Neuronal stem cell (in vitro differentiated cells): ENCODE measurements around the gene TBC1D5.
"Not testable (repeated sequence)": the region's sequence is repeated elsewhere in the genome, so short reads cannot be mapped to it uniquely, and the experiment has no call there.

Experiments used
- DNase-seq: peaks from one replicate; pipeline ENCODE4 v3.0.0-alpha.2; 2013; ENCODE audit warnings: low spot score
- H2AFZ ChIP-seq: one replicate; pipeline ENCODE4 v1.6.1; 2013; ENCODE audit warnings: mild to moderate bottlenecking, low read length, inconsistent platforms
- H2AK5ac ChIP-seq: 2 replicates; pipeline ENCODE4 v1.6.1; 2013; ENCODE audit warnings: low read depth, mild to moderate bottlenecking, inconsistent platforms, low read length, moderate library complexity, mixed read lengths
- H2BK120ac ChIP-seq: 2 replicates; pipeline ENCODE4 v1.6.1; 2013; ENCODE audit warnings: low read depth, mild to moderate bottlenecking, inconsistent platforms, low read length, moderate library complexity, mixed read lengths
- H2BK12ac ChIP-seq: one replicate; pipeline ENCODE4 v1.6.1; 2013; ENCODE audit warnings: low read length, inconsistent platforms
- H2BK15ac ChIP-seq: 2 replicates; pipeline ENCODE4 v1.6.1; 2013; ENCODE audit warnings: mild to moderate bottlenecking, low read length, inconsistent platforms, mixed read lengths
- H2BK5ac ChIP-seq: one replicate; pipeline ENCODE4 v1.6.1; 2013; ENCODE audit warnings: inconsistent platforms, mild to moderate bottlenecking, low read length, moderate library complexity
- H3K14ac ChIP-seq: one replicate; pipeline ENCODE4 v1.6.1; 2013; ENCODE audit warnings: low read length, inconsistent platforms
- H3K18ac ChIP-seq: 2 replicates; pipeline ENCODE4 v1.6.1; 2013; ENCODE audit warnings: low read length, inconsistent platforms
- H3K23ac ChIP-seq: 2 replicates; pipeline ENCODE4 v1.6.1; 2013; ENCODE audit warnings: low read depth, mild to moderate bottlenecking, mixed read lengths, low read length, inconsistent platforms; ENCODE audit not compliant: poor library complexity
- H3K27ac ChIP-seq: replicated peaks from 3 replicates; pipeline ENCODE4 v1.5.1; 2013; ENCODE audit warnings: low read length, inconsistent platforms
- H3K27me3 ChIP-seq, 3 experiments: 2 replicates each; pipeline ENCODE4 v1.6.1; 2013; ENCODE audit warnings: low read length in 3 of 3, mild to moderate bottlenecking in 2 of 3, inconsistent platforms in 1 of 3, low read depth in 1 of 3, mixed read lengths in 1 of 3, moderate library complexity in 1 of 3; ENCODE audit not compliant: control insufficient read depth in 3 of 3, insufficient read depth in 3 of 3
- H3K36me3 ChIP-seq, 2 donors: replicated peaks in 1 of 2; 2 replicates each; pipeline ENCODE4 v1.6.1; 2013; ENCODE audit warnings: low read length in 2 of 2; ENCODE audit not compliant: control insufficient read depth in 2 of 2, insufficient read depth in 2 of 2
- H3K4ac ChIP-seq: 2 replicates; pipeline ENCODE4 v1.6.1; 2013; ENCODE audit warnings: inconsistent platforms, mild to moderate bottlenecking, low read length, moderate library complexity
- H3K4me1 ChIP-seq, 2 donors: 1 replicate in 1 of 2; 2 replicates in 1 of 2; pipeline ENCODE4 v1.6.1; 2013; ENCODE audit warnings: low read length in 2 of 2, low read depth in 1 of 2; ENCODE audit not compliant: control insufficient read depth in 2 of 2, insufficient read depth in 1 of 2
- H3K4me2 ChIP-seq: one replicate; pipeline ENCODE4 v1.6.1; 2013; ENCODE audit warnings: mild to moderate bottlenecking, low read length, inconsistent platforms; ENCODE audit not compliant: insufficient read depth, poor library complexity, severe bottlenecking
- H3K4me3 ChIP-seq, 2 donors: 2 replicates each; pipeline ENCODE4 v1.5.1; 2013; ENCODE audit warnings: low read length in 2 of 2, mild to moderate bottlenecking in 2 of 2, inconsistent platforms in 1 of 2, moderate library complexity in 1 of 2
- H3K79me1 ChIP-seq: one replicate; pipeline ENCODE4 v1.6.1; 2013; ENCODE audit warnings: low read depth, mild to moderate bottlenecking, inconsistent platforms, low read length, moderate library complexity
- H3K9ac ChIP-seq: one replicate; pipeline ENCODE4 v1.6.1; 2013; ENCODE audit warnings: mild to moderate bottlenecking, low read depth, low read length, inconsistent platforms; ENCODE audit not compliant: poor library complexity
- H3K9me3 ChIP-seq, 2 donors: replicated peaks in 1 of 2; 2 replicates each; pipeline versions ENCODE3 to v1.6.1; 2013; ENCODE audit warnings: low read length in 2 of 2, mild to moderate bottlenecking in 2 of 2, inconsistent platforms in 1 of 2, low read depth in 1 of 2, mixed read lengths in 1 of 2, moderate library complexity in 1 of 2; ENCODE audit not compliant: control insufficient read depth in 2 of 2, insufficient read depth in 1 of 2
- H4K8ac ChIP-seq: one replicate; pipeline ENCODE4 v1.6.1; 2013; ENCODE audit warnings: low read depth, mild to moderate bottlenecking, inconsistent platforms, low read length, moderate library complexity
- H4K91ac ChIP-seq: one replicate; pipeline ENCODE4 v1.6.1; 2013; ENCODE audit warnings: low read length, low read depth, mild to moderate bottlenecking, inconsistent platforms; ENCODE audit not compliant: poor library complexity
- WGBS, 2 donors: extraction: QIAGEN DNeasy Blood & Tissue Kit; methylation state at CpG; one replicate each; pipeline ENCODE4 v1.1.7; 2013; ENCODE audit warnings: missing lambda C conversion rate in 2 of 2, mixed read lengths in 1 of 2; ENCODE audit not compliant: insufficient read length in 2 of 2, insufficient replicate concordance in 1 of 2; ENCODE audit errors: extremely low coverage in 2 of 2; 5-methylcytosine and 5-hydroxymethylcytosine counted together

The TBC1D5 gene

DNA sequence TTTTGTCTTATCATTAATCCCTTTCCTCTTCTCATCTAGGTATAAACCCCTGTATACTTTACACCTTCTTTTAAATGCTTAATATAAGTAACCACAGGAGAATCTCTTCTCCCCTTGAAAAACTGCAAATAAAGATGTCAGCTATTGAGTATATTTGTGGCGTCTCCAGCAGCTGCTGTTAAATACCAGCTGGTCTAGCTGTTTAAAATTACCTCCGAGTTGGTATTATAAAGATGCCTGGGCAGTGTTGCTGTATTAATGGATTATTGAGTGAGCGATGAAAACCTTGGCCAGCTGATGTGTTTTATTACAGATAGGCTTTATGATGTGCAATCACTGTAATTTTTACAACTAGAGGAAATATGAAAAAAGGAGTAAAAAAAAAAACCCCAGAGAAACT is 388.1 kb downstream of the TBC1D5 start:
- H3K4me3 ChIP-seq: no peak overlapping the region
- H3K23ac ChIP-seq: no peak overlapping the region
- no peak overlapping the region for H3K18ac ChIP-seq
- no peak overlapping the region for H2AFZ ChIP-seq
- no peak overlapping the region for H4K8ac ChIP-seq
- no peak overlapping the region for H3K9ac ChIP-seq
- no peaks in the 10 kb centered on the region for H3K27me3 ChIP-seq
- no peak overlapping the region for H3K4me2 ChIP-seq
- no peak overlapping the region for H2AK5ac ChIP-seq
- no peak overlapping the region for H4K91ac ChIP-seq
- H2BK5ac ChIP-seq: no peak overlapping the region
- H3K4me1 ChIP-seq: peaks cover 2 to 4% of the 10 kb centered on the region in 2 donors
- H3K36me3 ChIP-seq: no peaks in the 10 kb centered on the region
- H3K27ac ChIP-seq: no peak overlapping the region
- no peak overlapping the region for H3K4ac ChIP-seq
- WGBS, 2 donors: no CpG with 5 or more reads among the region's 3 CpGs
- H3K79me1 ChIP-seq: no peaks in the 10 kb centered on the region
- H2BK12ac ChIP-seq: no peak overlapping the region
- DNase-seq: no peak
- no peak overlapping the region for H2BK120ac ChIP-seq
- H2BK15ac ChIP-seq: no peak overlapping the region
- no peaks in the 10 kb centered on the region for H3K9me3 ChIP-seq
- no peak overlapping the region for H3K14ac ChIP-seq

DNA sequence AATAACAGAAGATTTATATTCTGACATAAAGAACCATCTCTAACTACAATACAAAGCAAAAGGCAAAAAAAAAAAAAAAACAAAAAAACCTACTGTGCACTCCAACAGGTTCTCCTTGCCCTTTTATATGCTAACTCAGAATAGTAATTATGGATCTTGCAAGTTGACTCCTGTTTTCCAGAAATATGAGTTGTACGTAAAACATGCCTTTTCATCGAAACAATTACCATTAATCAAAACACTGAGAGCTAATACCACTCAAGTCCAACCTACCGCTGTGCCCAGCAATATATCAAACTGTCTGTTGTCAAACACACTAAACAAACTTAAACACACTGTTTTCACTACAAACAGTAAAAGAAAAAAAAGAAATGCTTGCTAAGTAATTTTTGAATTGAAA is 389.8 kb downstream of the TBC1D5 start:
- no peak overlapping the region for H3K4me3 ChIP-seq
- no peak overlapping the region for H2BK5ac ChIP-seq
- H3K9me3 ChIP-seq: no peaks in the 10 kb centered on the region
- no peak for DNase-seq
- no peak overlapping the region for H2BK12ac ChIP-seq
- no CpG with 5 or more reads among the region's 3 CpGs for WGBS, 2 donors
- H4K91ac ChIP-seq: no peak overlapping the region
- H3K36me3 ChIP-seq: no peaks in the 10 kb centered on the region
- H3K14ac ChIP-seq: no peak overlapping the region
- no peak overlapping the region for H3K18ac ChIP-seq
- no peaks in the 10 kb centered on the region for H3K79me1 ChIP-seq
- H3K4me1 ChIP-seq: peaks cover 2 to 4% of the 10 kb centered on the region in 2 donors
- H4K8ac ChIP-seq: no peak overlapping the region
- H3K27ac ChIP-seq: no peak overlapping the region
- no peak overlapping the region for H2BK120ac ChIP-seq
- H2BK15ac ChIP-seq: no peak overlapping the region
- no peak overlapping the region for H3K4me2 ChIP-seq
- H3K9ac ChIP-seq: no peak overlapping the region
- H2AFZ ChIP-seq: no peak overlapping the region
- H3K4ac ChIP-seq: no peak overlapping the region
- H3K23ac ChIP-seq: no peak overlapping the region
- no peak overlapping the region for H2AK5ac ChIP-seq
- H3K27me3 ChIP-seq: no peaks in the 10 kb centered on the region

DNA sequence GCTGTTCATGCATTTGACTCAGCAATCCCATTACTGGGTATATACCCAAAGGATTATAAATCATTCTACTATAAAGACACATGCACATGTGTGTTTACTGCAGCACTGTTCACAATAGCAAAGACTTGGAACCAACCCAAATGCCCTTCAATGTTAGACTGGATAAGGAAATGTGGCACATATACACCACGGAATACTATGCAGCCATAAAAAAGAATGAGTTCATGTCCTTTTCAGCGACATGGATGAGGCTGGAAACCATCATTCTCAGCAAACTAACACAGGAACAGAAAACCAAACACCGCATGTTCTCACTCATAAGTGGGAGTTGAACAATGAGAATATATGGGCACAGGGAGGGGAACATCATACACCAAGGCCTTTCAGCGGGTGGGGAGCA is 391.2 kb downstream of the TBC1D5 start:
- not testable (repeated sequence) for H3K27me3 ChIP-seq, H4K91ac ChIP-seq, H3K4ac ChIP-seq, H3K9me3 ChIP-seq, H3K18ac ChIP-seq, H3K27ac ChIP-seq, H3K36me3 ChIP-seq, H2BK15ac ChIP-seq, H3K14ac ChIP-seq, H2BK120ac ChIP-seq, H3K79me1 ChIP-seq, H2BK12ac ChIP-seq, H3K23ac ChIP-seq, H3K4me2 ChIP-seq, H2BK5ac ChIP-seq, H4K8ac ChIP-seq, DNase-seq, H3K4me1 ChIP-seq, H3K9ac ChIP-seq, H3K4me3 ChIP-seq, H2AK5ac ChIP-seq, H2AFZ ChIP-seq
- WGBS, 2 donors: no CpG with 5 or more reads among the region's 4 CpGs

DNA sequence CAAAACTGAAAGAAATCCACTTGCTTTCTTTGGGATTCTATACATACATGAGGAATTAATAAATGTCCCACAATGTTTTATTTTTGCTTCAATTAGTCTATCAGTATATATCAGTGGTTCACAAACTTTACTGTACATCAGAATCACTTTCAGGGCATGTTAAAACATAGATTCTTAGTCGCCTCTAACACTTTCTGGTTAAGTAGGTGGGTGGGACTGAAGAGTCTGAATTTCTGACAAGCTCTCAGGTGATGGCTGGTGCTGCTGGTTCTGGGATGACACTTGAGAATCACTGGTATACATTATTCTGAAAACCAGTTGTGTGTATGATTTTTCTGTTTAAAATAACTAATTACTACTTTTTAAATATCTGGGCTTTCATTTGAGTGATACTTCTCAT is 393.3 kb downstream of the TBC1D5 start:
- Histone ChIP-seq H3K36me3 (no peaks in the 10 kb centered on the region), H3K4ac (no peak overlapping the region), H2BK12ac (no peak overlapping the region), H3K79me1 (no peaks in the 10 kb centered on the region), H2AK5ac (no peak overlapping the region), H3K14ac (no peak overlapping the region), H3K27me3 (no peaks in the 10 kb centered on the region), H3K9me3 (no peaks in the 10 kb centered on the region), H2BK5ac (no peak overlapping the region), H3K4me2 (no peak overlapping the region), H4K8ac (no peak overlapping the region), H3K18ac (no peak overlapping the region), H3K23ac (no peak overlapping the region), H2BK15ac (no peak overlapping the region), H2BK120ac (no peak overlapping the region), H3K4me1 (no peaks in the 10 kb centered on the region), H3K4me3 (no peak overlapping the region), H3K9ac (no peak overlapping the region), H4K91ac (no peak overlapping the region), H3K27ac (no peak overlapping the region), H2AFZ (no peak overlapping the region)
- DNase-seq: no peak
- WGBS, 2 donors: no CpG with 5 or more reads among the region's 1 CpG
